Adrenal gland (tissue), 5 donors: Measurements from ENCODE around the gene STAP2.

Experiments used
- CTCF ChIP-seq, 6 experiments: fragments of 450-650 bp in 4 of 6; fragments of 200-600 bp in 2 of 6; sonication (generic) in 1 of 6; IDR thresholded peaks; 1 replicate in 5 of 6; 2 replicates in 1 of 6; pipeline versions ENCODE4 v1.5.1 to v1.8.0; 2016 to 2021; ENCODE audit warnings: antibody characterized with exemption in 6 of 6, mild to moderate bottlenecking in 2 of 6, moderate library complexity in 1 of 6
- POLR2A ChIP-seq, 2 donors: fragments of 450-650 bp; IDR thresholded peaks; one replicate each; pipeline ENCODE4 v1.6.1; 2017; ENCODE audit warnings: antibody characterized with exemption in 2 of 2, mild to moderate bottlenecking in 2 of 2, moderate library complexity in 1 of 2
- donor health status: DM: no; HTN: no; CAD: no.

DNA sequence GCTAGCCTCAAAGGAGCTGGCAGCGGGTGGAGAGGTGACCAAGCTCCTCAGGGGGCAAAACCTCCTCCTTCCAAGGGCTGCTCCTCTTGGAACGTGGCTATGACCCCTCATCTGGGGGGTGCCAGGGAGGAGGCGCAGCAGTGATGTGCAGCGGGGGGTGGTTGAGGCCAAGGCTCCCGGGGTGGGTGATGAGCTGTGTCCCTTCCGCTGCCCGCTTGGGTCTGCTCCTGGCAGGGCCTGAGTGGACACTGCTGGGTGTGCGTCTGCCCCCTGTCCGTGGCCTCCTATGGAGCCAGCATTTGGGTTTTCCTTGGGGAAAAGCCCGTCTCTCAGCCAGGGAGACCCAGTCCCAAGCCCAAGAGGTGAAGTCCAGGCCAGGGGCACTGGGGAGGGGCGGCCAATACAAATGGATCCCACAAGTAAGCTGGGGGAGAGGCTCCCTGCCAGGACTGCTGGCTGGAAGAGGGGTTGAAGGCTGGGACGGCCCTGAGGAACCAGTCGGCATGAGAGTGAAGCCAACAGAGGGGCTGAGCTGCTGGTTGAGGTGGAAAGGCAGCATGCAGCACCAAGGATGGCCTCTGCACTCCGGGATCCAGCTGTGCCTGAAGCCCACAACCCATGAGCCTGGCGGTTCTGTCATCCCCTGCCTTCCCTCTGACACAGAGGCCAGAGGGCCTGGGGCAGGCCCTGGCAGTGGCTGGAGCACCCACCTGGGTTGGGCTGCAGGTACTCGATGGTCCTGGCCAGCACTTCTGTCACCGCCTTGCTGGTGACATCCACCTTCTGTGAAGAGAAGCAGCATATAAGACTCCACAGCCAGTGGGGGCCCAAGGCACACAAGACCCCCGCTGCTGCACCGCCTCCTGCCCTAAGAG is 27.4 kb upstream of the STAP2 start:
- TF ChIP-seq CTCF (IDR thresholded peaks at IDR 0.05): no peak
- TF ChIP-seq POLR2A (IDR thresholded peaks at IDR 0.05): no peak
